T-cell (primary cell): ENCODE data around the gene POLH. TPM values are rescaled to one million over a fixed set of nuclear protein-coding genes. Genes with fewer than 3 reads are reported as not detected.
"Not testable (repeated sequence)": the region's sequence is repeated elsewhere in the genome, so short reads cannot be mapped to it uniquely, and the experiment has no call there.

Experiments
- ATAC-seq, 4 experiments: fragments of 200-7000 bp in 3 of 4; fragments of 150-1000 bp in 1 of 4; cut with Tn5 transposase; replicated peaks in 1 of 4; 1 replicate in 3 of 4; 2 replicates in 1 of 4; pipeline ENCODE4 v1.10.0; 2021; ENCODE audit warnings: moderate library complexity in 3 of 4, mild to moderate bottlenecking in 2 of 4, moderate number of reproducible peaks in 1 of 4
- CTCF ChIA-PET, 2 donors: fragments of 300-600 bp; sonication (Branson Sonifier 250); formaldehyde crosslinking; loops; one replicate each; lab custom pipeline; 2022; ENCODE audit warnings: antibody characterized with exemption in 2 of 2; lab: Charles Lee
- POLR2A ChIA-PET, 2 donors: fragments of 300-600 bp; sonication (Branson Sonifier 250); formaldehyde crosslinking; loops; one replicate each; lab custom pipeline; 2022; ENCODE audit warnings: antibody characterized with exemption in 2 of 2; lab: Charles Lee
- DNase-seq, 35 experiments: peaks; one replicate each; pipeline versions ENCODE4 v3.0.0 to v3.0.0-alpha.2; 2013 to 2023
- H3K27ac ChIP-seq: one replicate; pipeline ENCODE4 v1.5.1; 2013; ENCODE audit warnings: low read length
- H3K27me3 ChIP-seq, 2 experiments: replicated peaks in 1 of 2; 1 replicate in 1 of 2; 2 replicates in 1 of 2; pipeline versions ENCODE4 v1.6.1 to v1.7.0; 2013; ENCODE audit warnings: low read length in 1 of 2, mixed read lengths in 1 of 2; ENCODE audit not compliant: control insufficient read depth in 2 of 2, insufficient read depth in 2 of 2; ENCODE audit errors: extremely low read depth in 1 of 2
- H3K36me3 ChIP-seq, 2 donors: 1 replicate in 1 of 2; 2 replicates in 1 of 2; pipeline versions ENCODE4 v1.6.1 to v1.7.0; 2013; ENCODE audit warnings: low read length in 1 of 2; ENCODE audit not compliant: control insufficient read depth in 2 of 2, insufficient read depth in 1 of 2; ENCODE audit errors: extremely low read depth in 1 of 2
- H3K4me1 ChIP-seq, 2 experiments: 1 replicate in 1 of 2; 2 replicates in 1 of 2; pipeline versions ENCODE4 v1.6.1 to v1.7.0; 2013; ENCODE audit warnings: low read length in 2 of 2, mixed read lengths in 1 of 2; ENCODE audit not compliant: insufficient read depth in 2 of 2, control insufficient read depth in 1 of 2; ENCODE audit errors: extremely low read depth in 1 of 2
- H3K4me3 ChIP-seq, 2 donors: 1 replicate in 1 of 2; 2 replicates in 1 of 2; pipeline versions ENCODE4 v1.5.1 to v1.7.0; 2013; ENCODE audit warnings: mild to moderate bottlenecking in 2 of 2, low read length in 1 of 2, moderate library complexity in 1 of 2; ENCODE audit not compliant: control insufficient read depth in 1 of 2; ENCODE audit errors: extremely low read depth in 1 of 2
- H3K9me3 ChIP-seq: 2 replicates; pipeline ENCODE4 v1.7.0; 2013
- H3K27ac Mint-ChIP-seq, 2 donors: one replicate each; pipeline ENCODE4 v1.8.0; 2020 to 2021; ENCODE audit warnings: mild to moderate bottlenecking in 2 of 2, mixed read lengths in 2 of 2
- H3K27me3 Mint-ChIP-seq, 2 donors: one replicate each; pipeline ENCODE4 v1.8.0; 2021 to 2022; ENCODE audit warnings: mixed read lengths in 2 of 2
- H3K36me3 Mint-ChIP-seq: one replicate; pipeline ENCODE4 v1.8.0; 2021; ENCODE audit warnings: mixed read lengths
- H3K4me1 Mint-ChIP-seq, 3 donors: one replicate each; pipeline ENCODE4 v1.8.0; 2020 to 2022; ENCODE audit warnings: mixed read lengths in 3 of 3, mild to moderate bottlenecking in 1 of 3
- H3K4me3 Mint-ChIP-seq, 3 donors: one replicate each; pipeline ENCODE4 v1.8.0; 2020 to 2022; ENCODE audit warnings: mild to moderate bottlenecking in 3 of 3, mixed read lengths in 3 of 3, moderate library complexity in 3 of 3
- H3K9me3 Mint-ChIP-seq, 3 donors: one replicate each; pipeline ENCODE4 v1.8.0; 2020 to 2022; ENCODE audit warnings: mixed read lengths in 3 of 3
- WGBS: methylation state at CpG from one replicate; pipeline ENCODE4 v1.1.5; 2013; ENCODE audit warnings: missing lambda C conversion rate; ENCODE audit not compliant: insufficient coverage; 5-methylcytosine and 5-hydroxymethylcytosine counted together
- total RNA-seq, 35 experiments: library from RNA in 6 of 35; stranded (reverse) in 6 of 35; fragments of 120-200 nt in 1 of 35; gene quantifications; one replicate each; pipeline versions ENCODE4 v1.2.1 to v1.2.4 and lab custom pipeline; 2013 to 2026

POLH gene
- total RNA-seq, 5 donors from 2014 or later (not counting 1 experiment from before 2014, with no cell fraction given): 14.4 to 38.5 (median 25.6) TPM

- H3K36me3 ChIP-seq: no peaks in the 10 kb centered on the region
- no peaks in the 10 kb centered on the region for H3K9me3 ChIP-seq
- H3K4me1 ChIP-seq: no peaks in the 10 kb centered on the region
- Mint-ChIP-seq H3K4me3 (no peak overlapping the region), H3K27me3 (peaks cover 0 to 4% of the 10 kb centered on the region in 2 donors), H3K4me1 (peaks cover 0 to 3% (median 0%) of the 10 kb centered on the region in 3 donors), H3K9me3 (peaks cover 0 to 4% (median 0%) of the 10 kb centered on the region in 3 donors), H3K36me3 (no peaks in the 10 kb centered on the region), H3K27ac (no peak overlapping the region)
- ATAC-seq: no peak
- peaks cover 0 to 7% of the 10 kb centered on the region in 2 experiments for H3K27me3 ChIP-seq
- POLR2A ChIA-PET: no interaction called here
- CTCF ChIA-PET: no interaction called here
- no peak overlapping the region for H3K27ac ChIP-seq
- no peak overlapping the region for H3K4me3 ChIP-seq
- DNase-seq: no peak
- WGBS: 89% methylated on average over 2 of the region's 9 CpGs
These were observed 82.2 kb downstream of the POLH start for GRCh38 chr6:43658161-43658560.

- Histone ChIP-seq H3K27me3 (peaks cover 0 to 18% of the 10 kb centered on the region in 2 experiments), H3K4me1 (peaks cover 0 to 12% of the 10 kb centered on the region in 2 experiments)
- CTCF ChIA-PET, ATAC-seq, H3K9me3 Mint-ChIP-seq, H3K27ac Mint-ChIP-seq, H3K9me3 ChIP-seq, POLR2A ChIA-PET, DNase-seq, H3K36me3 Mint-ChIP-seq, H3K4me3 ChIP-seq, H3K27ac ChIP-seq, H3K36me3 ChIP-seq, H3K4me3 Mint-ChIP-seq, H3K27me3 Mint-ChIP-seq: not testable (repeated sequence)
- WGBS: no CpG with 5 or more reads among the region's 5 CpGs
- peaks cover 10 to 14% (median 13%) of the 10 kb centered on the region in 3 donors for H3K4me1 Mint-ChIP-seq
These were observed 87.0 kb downstream of the POLH start for GRCh38 chr6:43662948-43663347.

Other genes with a start within 250 kb of the POLH start
- gene ZNF318, start 206.5 kb upstream of the POLH start, total RNA-seq: 10 to 100 TPM; 24.3 to 33.5 (median 26.2) TPM
- 10 to 100 TPM; 57.8 to 85.4 (median 75.5) TPM for gene ABCC10, start 148.6 kb upstream of the POLH start, total RNA-seq
- gene DLK2, start 120.6 kb upstream of the POLH start, total RNA-seq: 1 to 10 TPM in 4 of 5 donors, under 1 TPM in 1; 0.47 to 2.1 (median 1.4) TPM
- 10 to 100 TPM; 30.8 to 51.9 (median 50.6) TPM for gene TJAP1, start 98.6 kb upstream of the POLH start, total RNA-seq
- gene LRRC73, start 65.8 kb upstream of the POLH start, total RNA-seq: under 1 TPM in 3 of 5 donors, not detected in 2; 0.53 to 0.95 (median 0.76) TPM
- gene YIPF3, start 59.3 kb upstream of the POLH start, total RNA-seq: 10 to 100 TPM; 43.7 to 85.0 (median 80.0) TPM
- 10 to 100 TPM; 42.3 to 49.8 (median 46.1) TPM for gene POLR1C, start 59.1 kb upstream of the POLH start, total RNA-seq
- gene XPO5, start 147 bp upstream of the POLH start, total RNA-seq: 10 to 100 TPM; 48.2 to 51.4 (median 50.3) TPM
- 10 to 100 TPM; 58.4 to 87.0 (median 75.2) TPM for gene GTPBP2, start 53.1 kb downstream of the POLH start, total RNA-seq
- gene MAD2L1BP, start 59.7 kb downstream of the POLH start, total RNA-seq: 10 to 100 TPM; 16.6 to 32.1 (median 28.9) TPM
- gene RSPH9, start 68.9 kb downstream of the POLH start, total RNA-seq: not detected
- 10 to 100 TPM; 22.9 to 34.9 (median 30.6) TPM for gene MRPS18A, start 111.6 kb downstream of the POLH start, total RNA-seq
- gene VEGFA, start 194.0 kb downstream of the POLH start, total RNA-seq: 1 to 10 TPM; 1.1 to 8.9 (median 6.4) TPM